ENCODE measurements around the gene STON1. TPM values are rescaled to one million over a fixed set of nuclear protein-coding genes. Genes with fewer than 3 reads are reported as not detected.
"Not testable (repeated sequence)": the region's sequence is repeated elsewhere in the genome, so short reads cannot be mapped to it uniquely, and the experiment has no call there.

Gene STON1
- total RNA-seq, 6 experiments from 2014 or later, result 1.1 to 4.3 (median 1.6) TPM

DNA sequence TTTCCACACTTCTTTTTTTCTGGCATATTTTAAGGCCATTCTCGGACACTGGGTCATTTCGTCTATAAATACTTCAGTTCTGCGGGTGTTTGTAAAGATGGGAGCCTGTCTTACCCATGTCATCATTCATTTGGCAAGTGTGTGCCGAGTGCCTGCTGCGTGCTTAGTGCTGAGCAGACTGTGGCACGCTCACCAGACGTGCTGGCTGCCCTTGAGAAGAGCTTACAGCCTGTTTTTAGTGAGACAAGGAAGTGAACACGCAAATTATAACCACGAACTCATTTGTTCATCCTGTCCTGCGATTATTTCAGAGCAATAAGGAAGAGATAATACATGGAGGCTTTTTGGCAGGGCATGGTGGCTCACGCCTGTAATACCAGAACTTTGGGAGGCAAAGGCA lies 10.4 kb upstream of the STON1 start:
- H3K36me3 ChIP-seq, result peaks cover 0 to 31% (median 3%) of the 10 kb centered on the region in 4 donors
- no peaks in the 10 kb centered on the region for H3K27me3 ChIP-seq
- WGBS (ENCODE audit: insufficient coverage, low coverage, low lambda C conversion rate, missing lambda C conversion rate), result 67% methylated on average over 7 of the region's 11 CpGs
- intact Hi-C loops (cut with DNase I), result no loop called here
- H3K4me3 ChIP-seq, result no peak overlapping the region
- ATAC-seq (no peak), DNase-seq (no peak)
- H3K27ac ChIP-seq, result no peak overlapping the region
- TF ChIP-seq POLR2A (IDR thresholded peaks at IDR 0.05), result no peak
- TF ChIP-seq, protein P1, sequence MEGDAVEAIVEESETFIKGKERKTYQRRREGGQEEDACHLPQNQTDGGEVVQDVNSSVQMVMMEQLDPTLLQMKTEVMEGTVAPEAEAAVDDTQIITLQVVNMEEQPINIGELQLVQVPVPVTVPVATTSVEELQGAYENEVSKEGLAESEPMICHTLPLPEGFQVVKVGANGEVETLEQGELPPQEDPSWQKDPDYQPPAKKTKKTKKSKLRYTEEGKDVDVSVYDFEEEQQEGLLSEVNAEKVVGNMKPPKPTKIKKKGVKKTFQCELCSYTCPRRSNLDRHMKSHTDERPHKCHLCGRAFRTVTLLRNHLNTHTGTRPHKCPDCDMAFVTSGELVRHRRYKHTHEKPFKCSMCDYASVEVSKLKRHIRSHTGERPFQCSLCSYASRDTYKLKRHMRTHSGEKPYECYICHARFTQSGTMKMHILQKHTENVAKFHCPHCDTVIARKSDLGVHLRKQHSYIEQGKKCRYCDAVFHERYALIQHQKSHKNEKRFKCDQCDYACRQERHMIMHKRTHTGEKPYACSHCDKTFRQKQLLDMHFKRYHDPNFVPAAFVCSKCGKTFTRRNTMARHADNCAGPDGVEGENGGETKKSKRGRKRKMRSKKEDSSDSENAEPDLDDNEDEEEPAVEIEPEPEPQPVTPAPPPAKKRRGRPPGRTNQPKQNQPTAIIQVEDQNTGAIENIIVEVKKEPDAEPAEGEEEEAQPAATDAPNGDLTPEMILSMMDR (IDR thresholded peaks at IDR 0.05), result no peak
- H3K9me3 ChIP-seq, result no peaks in the 10 kb centered on the region
- H3K4me1 ChIP-seq, result no peaks in the 10 kb centered on the region

GRCh38 chr2:48524756-48525155 lies 5.2 kb upstream of the STON1 start:
- H3K4me3 ChIP-seq; H3K9me3 ChIP-seq; DNase-seq; intact Hi-C loops (cut with DNase I); H3K36me3 ChIP-seq; H3K4me1 ChIP-seq; H3K27me3 ChIP-seq; H3K27ac ChIP-seq; ATAC-seq: not testable (repeated sequence)
- WGBS (ENCODE audit: insufficient coverage, low coverage, low lambda C conversion rate, missing lambda C conversion rate), result 82% methylated on average over 3 of the region's 3 CpGs

- WGBS (ENCODE audit: insufficient coverage, low coverage, low lambda C conversion rate, missing lambda C conversion rate), result 82% methylated on average over 10 of the region's 11 CpGs
- intact Hi-C loops (cut with DNase I), result no loop called here
- Histone ChIP-seq H3K4me3 (no peak overlapping the region), H3K4me1 (peaks cover 0 to 8% (median 0%) of the 10 kb centered on the region in 4 donors), H3K36me3 (no peaks in the 10 kb centered on the region), H3K27me3 (no peaks in the 10 kb centered on the region), H3K27ac (no peak overlapping the region), H3K9me3 (no peaks in the 10 kb centered on the region)
- TF ChIP-seq POLR2A (IDR thresholded peaks at IDR 0.05), result no peak
- TF ChIP-seq, protein P1 (IDR thresholded peaks at IDR 0.05), result no peak
- DNase-seq (no peak), ATAC-seq (no peak)
Observed at GRCh38 chr2:48525269-48525943, 4.5 kb upstream of the STON1 start.

DNA sequence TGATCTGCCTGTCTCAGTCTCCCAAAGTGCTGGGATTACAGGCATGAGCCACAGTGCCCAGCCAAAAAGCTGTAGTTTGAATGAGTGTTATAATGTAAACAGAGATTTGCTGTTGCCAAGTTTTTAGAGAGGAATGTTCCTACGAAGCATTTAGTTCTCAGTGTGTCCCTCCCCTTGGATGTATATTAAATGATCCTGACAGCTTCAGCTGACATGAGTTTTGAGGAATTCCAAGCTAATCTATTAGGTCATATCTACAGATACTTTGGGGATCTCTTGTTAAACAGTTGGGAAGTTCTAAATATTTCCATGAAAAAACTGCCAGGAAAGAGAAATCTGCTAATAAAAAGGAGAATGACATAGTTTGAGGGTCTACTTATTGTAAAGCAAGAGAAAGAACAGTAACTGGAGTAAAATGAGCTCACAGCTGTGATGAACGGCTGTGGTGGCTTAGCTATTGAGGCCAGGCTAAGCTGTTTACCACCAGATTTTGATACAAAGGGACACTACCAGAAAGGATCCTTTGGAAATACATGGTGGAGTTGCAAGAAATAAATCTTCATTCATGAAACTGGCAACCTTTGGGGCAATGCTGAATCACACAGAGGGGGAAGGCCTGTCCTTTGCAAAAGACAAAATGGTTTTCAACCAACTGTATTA lies 2.6 kb upstream of the STON1 start:
- no peak for DNase-seq

GRCh38 chr2:48528431-48528830 lies 1.5 kb upstream of the STON1 start:
- ATAC-seq (no peak), DNase-seq (no peak)
- intact Hi-C loops (cut with DNase I), result no loop called here
- Histone ChIP-seq H3K27me3 (no peaks in the 10 kb centered on the region), H3K4me1 (peaks cover 0 to 10% (median 0%) of the 10 kb centered on the region in 4 donors), H3K4me3 (no peak overlapping the region), H3K36me3 (no peaks in the 10 kb centered on the region), H3K9me3 (no peaks in the 10 kb centered on the region), H3K27ac (no peak overlapping the region)
- WGBS (ENCODE audit: insufficient coverage, low coverage, low lambda C conversion rate, missing lambda C conversion rate), result 64% methylated on average over 5 of the region's 5 CpGs
- TF ChIP-seq, protein P1 (IDR thresholded peaks at IDR 0.05), result no peak
- TF ChIP-seq POLR2A (IDR thresholded peaks at IDR 0.05), result no peak

More for the DNA sequence above, 2.6 kb upstream of the STON1 start:
- Histone ChIP-seq H3K27ac (no peak overlapping the region), H3K4me3 (no peak overlapping the region), H3K27me3 (no peaks in the 10 kb centered on the region), H3K4me1 (peaks cover 0 to 10% (median 0%) of the 10 kb centered on the region in 4 donors), H3K9me3 (no peaks in the 10 kb centered on the region), H3K36me3 (no peaks in the 10 kb centered on the region)
- 82% methylated on average over 2 of the region's 2 CpGs for WGBS (ENCODE audit: insufficient coverage, low coverage, low lambda C conversion rate, missing lambda C conversion rate)
- ATAC-seq, result no peak
- no peak for TF ChIP-seq POLR2A (IDR thresholded peaks at IDR 0.05)
- TF ChIP-seq, protein P1 (IDR thresholded peaks at IDR 0.05), result no peak
- intact Hi-C loops (cut with DNase I), result no loop called here

All from right lobe of liver (tissue), 6 donors.